HUDEP-2 (cell line): Measurements from ENCODE around the gene PCDH11X.
"Not testable (repeated sequence)": the region's sequence is repeated elsewhere in the genome, so short reads cannot be mapped to it uniquely, and the experiment has no call there.

Experiments
- DNase-seq, 76 experiments: peaks; one replicate each; lab custom pipeline; 2025; ENCODE audit not compliant: unreplicated experiment in 76 of 76; lab: John Stamatoyannopoulos, UW

PCDH11X gene

GRCh38 chrX:91779135-91779534 is at the start of gene PCDH11X:
Gene PCDH11X, plus strand, starts transcription at chrX:91779375. Its CDS starts 56,130 bp downstream, at chrX:91835505.
- not testable (repeated sequence) for DNase-seq

- DNase-seq: not testable (repeated sequence)
Observed at GRCh38 chrX:91747446-91747845, 31.7 kb upstream of the PCDH11X start.

- not testable (repeated sequence) for DNase-seq
Observed at GRCh38 chrX:91753022-91753421, 26.2 kb upstream of the PCDH11X start.

DNA sequence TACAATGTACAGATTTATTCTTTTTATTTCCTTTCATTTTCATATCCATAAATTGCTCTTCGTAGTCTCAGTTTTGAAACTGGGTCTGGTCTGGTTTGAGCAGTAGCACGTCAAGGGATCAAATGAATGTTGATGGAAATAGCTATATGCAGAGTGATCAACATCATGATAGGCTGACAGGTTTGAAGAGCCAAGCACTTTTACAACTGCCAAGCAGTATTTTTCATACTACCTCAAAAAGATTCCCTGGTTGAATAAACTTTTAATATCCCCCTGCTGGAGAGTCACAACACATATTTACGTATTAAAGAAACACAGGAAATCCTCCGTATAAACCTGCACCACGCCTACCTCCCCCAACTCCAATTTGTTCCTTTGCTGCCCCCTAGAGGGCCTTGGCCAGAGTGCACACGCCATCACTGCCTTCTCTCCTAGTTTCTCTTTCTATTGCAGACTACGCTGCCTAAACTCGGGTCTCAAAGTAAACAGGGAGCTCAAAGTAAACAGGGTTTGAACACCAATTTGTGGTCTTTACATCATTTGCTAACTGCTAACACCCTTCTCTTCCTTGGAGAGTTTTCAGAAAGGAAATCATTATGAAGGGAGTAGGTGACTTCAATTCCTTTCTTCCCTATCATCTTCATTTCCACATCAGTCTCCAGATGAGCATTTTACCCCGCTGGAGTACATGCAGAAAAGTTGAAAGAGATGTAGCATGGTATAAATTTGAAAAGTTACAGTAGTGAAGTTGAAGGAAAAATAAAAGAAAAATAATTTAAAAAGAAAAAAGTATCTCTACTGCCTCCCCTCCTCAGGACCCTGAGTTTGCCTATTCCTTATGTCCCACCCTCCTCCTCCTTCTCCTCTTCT is 8.3 kb upstream of the PCDH11X start:
- not testable (repeated sequence) for DNase-seq

GRCh38 chrX:91773943-91774342 is 5.2 kb upstream of the PCDH11X start:
- not testable (repeated sequence) for DNase-seq

- not testable (repeated sequence) for DNase-seq
Observed at GRCh38 chrX:91780008-91780407, 833 bp downstream of the PCDH11X start.

DNA sequence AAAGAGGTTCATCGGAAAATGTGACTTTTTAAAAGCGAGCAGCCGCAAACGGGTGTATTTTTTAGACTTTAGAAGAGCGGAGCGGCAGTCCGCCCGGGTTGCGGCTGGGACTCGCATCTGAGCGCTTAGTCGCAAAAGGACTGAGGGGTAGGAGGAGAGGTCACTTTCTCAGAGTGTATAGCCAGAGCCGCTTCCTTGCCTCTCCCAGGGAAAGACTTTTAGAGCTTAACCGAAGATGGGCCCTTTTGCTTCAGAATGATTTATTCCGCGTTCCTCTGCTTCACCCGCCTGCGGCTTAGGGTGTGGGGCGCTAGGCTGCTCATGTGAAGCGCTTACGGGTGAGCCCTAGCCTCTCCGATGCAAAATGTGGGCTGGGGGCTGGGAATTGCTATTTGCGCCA is 1.5 kb downstream of the PCDH11X start:
- DNase-seq: not testable (repeated sequence)

DNA sequence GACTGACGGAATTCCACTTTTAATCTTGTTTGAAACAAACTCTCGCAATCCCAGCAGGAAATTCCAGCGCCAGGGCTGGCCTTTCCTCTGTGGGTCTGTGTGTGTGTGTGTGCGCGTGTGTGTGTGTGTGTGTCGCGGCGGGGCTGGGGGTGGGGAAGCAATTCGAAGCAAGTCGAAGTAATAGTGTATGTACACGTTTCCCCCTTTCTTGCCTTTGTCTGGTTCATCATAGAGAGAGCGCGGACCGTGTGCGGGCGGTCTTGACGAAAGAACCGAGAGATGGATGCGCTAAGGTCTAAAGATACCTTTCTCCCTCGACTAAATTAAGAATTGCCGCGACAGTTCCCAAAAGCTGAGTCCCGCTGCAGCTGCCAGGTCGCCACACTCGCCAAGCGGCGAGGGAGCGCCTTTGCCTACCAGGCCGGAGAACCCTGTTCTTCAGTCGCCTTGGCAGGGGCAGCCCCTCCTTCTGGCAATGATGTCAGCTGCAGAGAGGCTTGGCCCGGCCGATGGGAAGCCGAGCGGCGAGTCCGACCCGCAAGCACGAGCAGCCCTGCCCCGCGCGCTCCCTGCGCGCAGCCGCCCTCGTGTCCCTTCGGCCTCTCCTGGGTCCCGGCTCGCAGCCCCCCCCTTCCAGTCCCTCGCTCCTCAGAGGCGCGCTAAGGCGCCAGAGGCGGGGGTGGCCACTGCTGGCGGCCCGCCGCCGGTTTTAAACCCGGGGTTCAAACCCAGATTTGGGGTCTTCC is 2.6 kb downstream of the PCDH11X start:
- DNase-seq: not testable (repeated sequence)

DNA sequence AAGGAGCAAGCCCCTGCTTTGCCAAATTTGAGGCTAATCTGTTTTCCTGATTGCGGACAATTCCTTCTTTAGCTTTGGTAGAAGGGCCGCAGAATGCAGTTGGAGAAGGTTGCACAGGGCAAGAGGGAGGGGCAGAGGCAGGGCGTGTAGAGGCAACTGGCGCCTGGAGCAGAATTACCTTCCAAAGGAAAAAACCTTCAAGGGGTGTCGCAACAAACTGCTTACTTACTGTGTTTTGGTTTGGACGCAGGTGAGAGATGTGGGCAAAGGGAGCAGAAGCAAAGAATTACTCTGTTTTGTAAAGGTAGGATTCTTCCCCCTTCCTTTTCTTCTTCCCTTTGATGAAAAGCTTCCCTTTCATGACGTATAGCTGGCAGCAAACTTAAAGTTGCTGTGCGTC is 3.6 kb downstream of the PCDH11X start:
- not testable (repeated sequence) for DNase-seq

GRCh38 chrX:91817537-91817936 is 38.4 kb downstream of the PCDH11X start:
- not testable (repeated sequence) for DNase-seq

DNA sequence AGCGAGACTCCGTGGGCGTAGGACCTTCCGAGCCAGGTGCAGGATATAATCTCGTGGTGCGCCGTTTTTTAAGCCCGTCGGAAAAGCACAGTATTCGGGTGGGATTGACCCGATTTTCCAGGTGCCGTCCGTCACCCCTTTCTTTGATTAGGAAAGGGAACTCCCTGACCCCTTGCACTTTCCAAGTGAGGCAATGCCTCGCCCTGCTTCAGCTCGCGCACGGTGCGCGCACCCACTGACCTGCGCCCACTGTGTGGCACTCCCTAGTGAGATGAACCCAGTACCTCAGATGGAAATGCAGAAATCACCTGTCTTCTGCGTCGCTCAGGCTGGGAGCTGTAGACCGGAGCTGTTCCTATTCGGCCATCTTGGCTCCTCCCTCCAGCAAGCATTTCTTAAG is 46.1 kb downstream of the PCDH11X start:
- not testable (repeated sequence) for DNase-seq
